IPS-15b (cell line): ENCODE results near the gene MISP.

Experiments used
- H3K27me3 ChIP-seq: one replicate; pipeline ENCODE4 v1.6.1; 2013; ENCODE audit warnings: low read length; ENCODE audit not compliant: control insufficient read depth, insufficient read depth
- H3K36me3 ChIP-seq: one replicate; pipeline ENCODE4 v1.6.1; 2013; ENCODE audit warnings: low read length; ENCODE audit not compliant: control insufficient read depth, insufficient read depth
- H3K4me1 ChIP-seq: one replicate; pipeline ENCODE4 v1.6.1; 2013; ENCODE audit warnings: mild to moderate bottlenecking, low read length; ENCODE audit not compliant: control insufficient read depth, insufficient read depth
- H3K4me3 ChIP-seq: one replicate; pipeline ENCODE4 v1.5.1; 2013; ENCODE audit warnings: low read depth, low read length
- H3K9ac ChIP-seq: one replicate; pipeline ENCODE4 v1.6.1; 2013; ENCODE audit warnings: low read depth, mild to moderate bottlenecking, low read length
- H3K9me3 ChIP-seq: one replicate; pipeline ENCODE4 v1.6.1; 2013; ENCODE audit warnings: mild to moderate bottlenecking, low read length; ENCODE audit not compliant: control insufficient read depth, insufficient read depth

The MISP gene

DNA sequence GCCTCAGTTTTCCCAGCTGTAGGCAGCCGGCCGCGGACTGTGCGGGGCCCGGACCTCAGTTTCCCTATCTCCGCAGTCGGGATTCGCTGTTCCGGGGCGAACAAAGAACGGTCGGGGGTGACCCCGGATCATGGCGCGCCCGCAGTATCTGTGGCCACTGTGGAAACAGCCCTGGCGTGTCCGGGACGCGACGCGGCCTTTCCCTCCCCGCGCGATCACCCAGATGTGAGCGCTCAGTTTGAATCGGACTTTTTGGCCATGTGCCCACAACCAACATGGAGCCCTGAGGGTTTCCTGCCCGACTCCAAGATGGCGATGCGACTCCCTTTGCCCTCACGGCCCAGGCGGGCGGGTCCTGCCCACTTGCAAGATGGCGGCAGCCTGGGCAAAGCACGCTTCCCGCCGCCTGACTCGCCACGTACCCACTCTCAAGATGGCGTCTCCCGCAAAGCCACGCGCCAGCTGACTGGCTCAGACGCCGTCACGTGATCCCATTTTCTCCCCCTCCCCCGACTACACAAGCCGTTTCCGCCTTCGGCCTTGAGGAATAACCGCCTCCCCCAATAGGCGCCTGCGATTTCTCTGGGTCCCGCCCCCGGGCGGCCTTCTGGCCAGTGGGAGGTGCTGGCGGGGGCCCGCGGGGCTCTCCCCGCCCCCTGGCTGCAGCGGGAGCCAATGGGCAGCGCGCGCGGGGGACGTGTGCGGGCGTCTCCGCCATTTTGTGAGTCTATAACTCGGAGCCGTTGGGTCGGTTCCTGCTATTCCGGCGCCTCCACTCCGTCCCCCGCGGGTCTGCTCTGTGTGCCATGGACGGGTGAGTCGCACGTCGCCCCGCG, 46.0 kb downstream of the MISP start, which contains the start of gene PTBP1:
PTBP1 (plus strand) TSS at position 761 of the 836 bp plus-strand sequence; CDS start at position 807, 46 bp downstream.
- Histone ChIP-seq H3K4me1 (peaks cover 14% of the 10 kb centered on the region), H3K4me3 (peak within 1 kb of the TSS; percentile 65), H3K36me3 (peaks cover 28% of the 10 kb centered on the region), H3K9ac (peak within 1 kb of the TSS; percentile 75), H3K9me3 (no peaks in the 10 kb centered on the region), H3K27me3 (no peaks in the 10 kb centered on the region)

DNA sequence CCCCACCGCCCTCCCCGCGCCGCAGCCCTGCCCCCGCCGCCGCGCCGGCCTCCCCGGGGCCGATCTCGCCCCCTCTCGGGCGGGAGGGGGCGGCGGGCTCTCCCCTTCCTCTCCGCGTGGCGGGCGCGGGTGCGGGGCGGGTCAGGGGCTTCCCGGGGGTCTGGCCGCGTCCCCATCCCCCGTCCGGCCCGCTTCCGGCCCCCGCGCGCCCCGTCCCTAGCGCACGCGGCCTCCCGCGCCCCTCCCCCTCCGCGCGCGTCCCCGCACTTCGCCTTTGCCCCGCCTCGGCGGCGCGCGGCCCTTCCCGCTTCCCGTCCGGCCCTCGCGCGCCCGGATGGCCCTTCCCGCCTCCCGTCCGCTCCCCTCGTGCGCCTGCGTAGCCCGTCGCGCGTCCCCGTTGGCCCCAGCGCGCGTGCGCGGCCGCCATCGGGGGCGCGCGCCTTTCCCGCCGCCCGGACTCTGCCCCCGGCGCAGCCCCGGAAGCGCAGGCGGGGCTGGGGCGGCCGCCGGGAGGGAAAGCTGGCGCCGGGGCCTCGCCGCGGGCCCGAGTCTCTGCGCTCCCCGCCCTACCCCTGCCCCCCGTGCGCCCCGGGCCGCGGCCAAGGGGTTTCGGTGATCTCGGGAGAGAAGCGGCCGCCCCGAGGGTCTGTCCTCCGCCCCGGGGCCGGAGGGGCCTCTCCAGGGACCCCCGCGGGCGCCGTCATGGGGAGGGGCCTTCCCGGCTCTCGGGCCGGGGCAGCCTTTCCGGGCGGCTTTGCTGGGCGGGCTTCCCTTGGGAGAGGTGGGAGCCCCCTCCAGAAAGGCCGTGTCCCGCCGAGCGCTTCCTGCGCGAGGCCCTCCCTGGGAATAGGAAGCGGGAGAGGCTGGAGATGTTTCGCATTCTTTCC, 46.9 kb downstream of the MISP start:
- Histone ChIP-seq H3K9ac (peak overlapping the region; percentile 75), H3K4me3 (peak overlapping the region; percentile 65), H3K36me3 (peaks cover 29% of the 10 kb centered on the region), H3K27me3 (no peaks in the 10 kb centered on the region), H3K9me3 (no peaks in the 10 kb centered on the region), H3K4me1 (peaks cover 14% of the 10 kb centered on the region)

GRCh38 chr19:798415-799075, 47.6 kb downstream of the MISP start:
- H3K4me3 ChIP-seq, result peak overlapping the region; percentile 65
- H3K9me3 ChIP-seq, result no peaks in the 10 kb centered on the region
- no peaks in the 10 kb centered on the region for H3K27me3 ChIP-seq
- H3K36me3 ChIP-seq, result peaks cover 37% of the 10 kb centered on the region
- H3K4me1 ChIP-seq, result peaks cover 14% of the 10 kb centered on the region
- H3K9ac ChIP-seq, result peak overlapping the region; percentile 75

DNA sequence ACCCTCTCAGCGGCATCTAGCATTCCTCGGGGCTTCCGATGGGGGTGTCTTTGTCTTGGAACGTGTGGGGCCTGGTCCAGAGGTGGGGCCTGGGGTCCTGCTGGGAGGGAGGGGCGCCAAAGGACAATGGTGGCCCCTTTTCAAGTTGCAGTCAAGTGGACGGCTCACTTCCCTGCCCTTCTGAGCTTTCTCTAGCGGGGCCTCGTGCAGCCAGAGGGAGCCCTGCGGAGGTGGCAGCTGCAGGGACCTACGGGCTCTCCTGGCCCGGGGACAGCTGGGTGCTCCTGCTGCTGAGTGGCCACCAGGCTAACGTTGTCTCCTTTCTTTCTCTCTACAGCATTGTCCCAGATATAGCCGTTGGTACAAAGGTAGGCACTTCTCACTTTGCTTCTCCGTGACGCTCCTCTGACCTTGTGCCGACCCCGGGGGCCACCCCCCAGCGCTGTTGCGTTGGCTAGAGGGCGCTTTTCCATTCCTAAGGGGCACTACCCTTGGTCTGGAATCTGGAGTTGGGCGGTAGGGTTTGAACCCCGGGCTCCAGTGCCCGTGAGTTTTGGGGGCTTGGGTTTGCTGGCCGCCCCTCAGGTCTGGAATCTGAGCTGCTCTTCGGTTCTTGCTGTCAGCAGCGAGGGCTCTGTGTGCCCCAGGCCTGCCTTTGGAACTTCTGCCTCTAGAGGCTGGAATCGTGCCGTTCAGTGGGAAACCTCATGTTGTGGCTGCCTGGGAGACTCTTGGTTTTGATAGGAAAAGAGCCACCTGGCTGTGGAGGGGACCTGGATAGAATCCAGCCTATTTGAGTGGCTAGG, 48.4 kb downstream of the MISP start:
- H3K36me3 ChIP-seq, result peaks cover 44% of the 10 kb centered on the region
- H3K4me3 ChIP-seq, result peak overlapping the region; percentile 65
- H3K9me3 ChIP-seq, result no peaks in the 10 kb centered on the region
- peak overlapping the region; percentile 75 for H3K9ac ChIP-seq
- H3K27me3 ChIP-seq, result no peaks in the 10 kb centered on the region
- peaks cover 14% of the 10 kb centered on the region for H3K4me1 ChIP-seq

- Histone ChIP-seq H3K4me1 (peaks cover 14% of the 10 kb centered on the region), H3K4me3 (peak overlapping the region; percentile 37), H3K27me3 (no peaks in the 10 kb centered on the region), H3K36me3 (peaks cover 56% of the 10 kb centered on the region), H3K9ac (peak overlapping the region; percentile 77), H3K9me3 (no peaks in the 10 kb centered on the region)
These were observed 49.6 kb downstream of the MISP start for GRCh38 chr19:800360-801029.

- H3K9me3 ChIP-seq, result no peaks in the 10 kb centered on the region
- H3K4me3 ChIP-seq, result peak overlapping the region; percentile 37
- peaks cover 64% of the 10 kb centered on the region for H3K36me3 ChIP-seq
- peak overlapping the region; percentile 54 for H3K9ac ChIP-seq
- peaks cover 14% of the 10 kb centered on the region for H3K4me1 ChIP-seq
- H3K27me3 ChIP-seq, result no peaks in the 10 kb centered on the region
These were observed 50.3 kb downstream of the MISP start for GRCh38 chr19:801030-801860.

DNA sequence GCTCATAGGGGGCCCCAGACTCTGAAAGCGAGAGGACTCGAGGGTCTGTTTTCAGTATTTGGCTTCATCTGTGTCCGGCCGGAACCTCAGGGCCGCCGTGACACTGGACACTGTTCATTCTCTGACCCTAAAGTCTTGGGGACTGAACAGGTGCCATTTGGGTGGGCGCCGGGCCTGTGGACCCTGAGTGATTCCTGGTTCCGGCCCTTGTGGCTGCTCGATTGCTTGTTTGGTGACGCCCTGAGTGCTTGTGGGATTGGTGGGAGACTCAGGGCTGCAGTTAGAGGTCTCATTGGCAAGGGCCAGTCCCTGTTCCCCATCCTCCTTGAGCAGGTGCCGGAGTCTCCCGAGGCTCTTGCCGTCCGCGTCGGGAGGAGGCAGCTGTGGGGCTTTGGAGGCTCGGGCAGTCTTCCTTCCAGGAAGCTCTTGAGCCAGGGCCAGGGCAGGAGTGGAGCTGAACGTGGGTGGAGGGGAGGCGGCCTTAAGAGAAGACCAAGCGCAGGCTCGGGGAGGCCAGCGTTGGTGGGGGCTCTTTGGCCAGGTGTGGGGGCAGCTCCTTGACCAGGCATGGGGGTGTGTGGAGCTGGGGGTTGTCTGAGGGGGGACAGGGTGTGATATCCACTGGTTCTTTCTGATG, 51.1 kb downstream of the MISP start:
- H3K4me3 ChIP-seq, result no peak overlapping the region
- H3K9me3 ChIP-seq, result no peaks in the 10 kb centered on the region
- H3K9ac ChIP-seq, result peak overlapping the region; percentile 60
- peaks cover 71% of the 10 kb centered on the region for H3K36me3 ChIP-seq
- no peaks in the 10 kb centered on the region for H3K27me3 ChIP-seq
- H3K4me1 ChIP-seq, result peaks cover 14% of the 10 kb centered on the region

GRCh38 chr19:802498-803098, 51.7 kb downstream of the MISP start:
- H3K4me3 ChIP-seq, result no peak overlapping the region
- H3K36me3 ChIP-seq, result peaks cover 75% of the 10 kb centered on the region

DNA sequence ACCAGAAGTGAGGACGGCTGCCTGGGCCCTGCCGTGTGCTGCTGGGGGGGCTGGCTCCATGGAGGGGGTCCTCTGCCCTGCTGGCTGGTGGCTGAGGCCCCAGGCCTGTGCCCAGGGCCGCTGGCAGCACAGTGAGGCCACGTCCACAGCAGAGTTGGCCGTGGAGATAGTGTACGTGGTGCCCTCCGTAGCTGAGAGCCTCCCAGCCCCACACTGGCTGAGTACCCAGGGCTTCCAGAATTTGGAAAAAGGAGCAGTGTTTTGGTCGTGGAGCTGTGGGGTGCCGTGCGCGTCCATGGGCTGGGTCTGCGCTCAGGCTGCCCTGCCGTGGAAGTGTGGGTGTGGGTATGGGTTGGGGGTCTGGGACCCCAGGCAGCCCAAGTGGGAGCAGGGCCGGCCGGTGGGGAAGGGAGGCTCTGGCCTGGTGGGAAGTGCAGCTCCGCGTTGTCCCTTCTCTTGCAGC, 52.2 kb downstream of the MISP start:
- H3K4me1 ChIP-seq, result peaks cover 14% of the 10 kb centered on the region
- H3K9ac ChIP-seq, result no peak overlapping the region
- H3K36me3 ChIP-seq, result peaks cover 81% of the 10 kb centered on the region
- H3K4me3 ChIP-seq, result no peak overlapping the region
- H3K27me3 ChIP-seq, result no peaks in the 10 kb centered on the region
- no peaks in the 10 kb centered on the region for H3K9me3 ChIP-seq

More at GRCh38 chr19:802498-803098, 51.7 kb downstream of the MISP start:
- H3K9me3 ChIP-seq, result no peaks in the 10 kb centered on the region
- peaks cover 14% of the 10 kb centered on the region for H3K4me1 ChIP-seq
- H3K9ac ChIP-seq, result peak overlapping the region; percentile 60
- no peaks in the 10 kb centered on the region for H3K27me3 ChIP-seq
